GM19324 (cell line): ENCODE data around the gene CDC42SE1.
"Not testable (repeated sequence)": the region's sequence is repeated elsewhere in the genome, so short reads cannot be mapped to it uniquely, and the experiment has no call there.

Experiments used
- ATAC-seq: cut with Tn5 transposase; IDR thresholded peaks from one replicate; pipeline ENCODE4 v1.9.1; 2021; ENCODE audit warnings: mild to moderate bottlenecking, moderate library complexity; ENCODE audit not compliant: unreplicated experiment, low FRiP score

Gene CDC42SE1, protein sequence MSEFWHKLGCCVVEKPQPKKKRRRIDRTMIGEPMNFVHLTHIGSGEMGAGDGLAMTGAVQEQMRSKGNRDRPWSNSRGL

DNA sequence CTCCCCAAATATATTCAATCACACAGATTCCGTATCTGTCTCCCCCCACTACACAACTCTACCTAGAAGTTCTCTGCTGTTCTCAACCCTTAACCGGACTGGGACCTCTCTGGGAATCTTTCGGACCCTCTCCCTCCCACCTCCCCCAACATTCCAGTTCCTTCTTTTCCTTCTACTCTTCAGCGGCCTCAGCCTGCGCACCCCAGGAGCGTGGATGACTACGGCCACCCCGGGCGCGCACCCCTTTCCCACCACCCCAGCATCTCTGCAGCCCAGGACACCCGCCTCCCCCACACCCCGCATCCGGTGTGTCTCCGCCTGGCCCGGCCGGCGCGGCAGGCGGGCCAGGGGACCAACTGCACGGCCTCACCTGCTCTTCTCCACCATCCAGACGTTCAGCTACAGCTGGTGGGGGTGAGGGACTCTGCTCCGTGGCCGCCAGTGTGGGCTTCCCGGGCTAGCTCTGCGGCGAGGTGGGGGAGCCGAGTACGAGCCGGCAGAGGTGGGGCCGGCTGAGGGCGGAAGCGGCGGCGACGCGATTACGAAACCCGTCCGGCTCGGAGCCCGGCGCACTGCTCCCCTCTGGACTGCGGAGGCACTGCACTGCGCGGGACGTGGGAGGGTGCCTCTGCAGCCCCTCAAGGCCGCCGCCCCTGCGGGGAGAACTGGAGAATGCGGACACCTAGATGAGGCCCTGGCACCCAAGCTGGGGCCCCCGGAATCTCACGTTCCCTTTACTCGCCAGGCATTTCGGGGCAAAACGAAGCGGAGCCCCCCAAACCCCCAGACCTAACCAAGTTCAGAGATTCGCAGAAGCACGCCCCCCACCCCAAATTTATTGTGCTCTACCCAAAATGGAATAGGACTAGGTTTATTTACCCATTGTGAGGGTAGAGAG, at the start of gene CDC42SE1:
CDC42SE1 (minus strand) TSS at position 514 of the 898 bp plus-strand sequence. CDS start 3,892 bp downstream, outside the sequence.
- peak; percentile 85 for ATAC-seq

DNA sequence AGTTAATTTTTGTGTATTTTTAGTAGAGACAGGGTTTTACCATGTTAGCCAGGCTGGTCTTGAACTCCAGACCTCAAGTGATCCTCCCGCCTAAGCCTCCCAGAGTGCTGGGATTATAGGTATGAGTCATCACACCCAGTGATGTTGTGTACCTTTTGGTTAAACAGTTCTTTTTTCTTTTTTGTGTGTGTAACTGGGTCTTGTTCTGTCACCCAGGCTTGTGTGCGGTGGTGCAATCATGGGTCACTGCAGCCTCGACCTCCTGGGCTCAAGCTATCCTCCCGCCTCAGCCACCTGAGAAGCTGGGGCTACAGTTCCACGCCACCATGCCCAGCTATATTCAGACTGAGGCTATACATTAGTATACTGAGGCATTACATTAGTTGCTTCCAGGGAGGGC, 48.9 kb upstream of the CDC42SE1 start:
- ATAC-seq = no peak

DNA sequence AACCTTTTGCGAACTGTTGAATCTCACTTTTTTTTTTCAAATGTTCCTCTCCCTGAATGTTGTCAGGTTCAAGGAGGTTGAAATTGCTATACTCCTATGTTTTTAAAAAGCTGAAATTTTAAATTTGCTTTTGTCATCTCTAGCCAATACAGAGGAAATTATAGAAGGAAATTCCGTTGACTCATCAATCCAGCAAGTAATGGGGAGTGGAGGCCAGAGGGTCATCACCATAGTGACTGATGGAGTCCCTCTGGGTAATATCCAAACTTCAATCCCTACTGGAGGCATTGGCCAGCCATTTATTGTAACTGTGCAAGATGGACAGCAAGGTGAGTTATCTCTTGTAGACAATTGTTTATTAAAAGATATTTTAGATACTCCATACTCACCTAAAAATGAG, 47.5 kb upstream of the CDC42SE1 start:
- ATAC-seq = no peak

DNA sequence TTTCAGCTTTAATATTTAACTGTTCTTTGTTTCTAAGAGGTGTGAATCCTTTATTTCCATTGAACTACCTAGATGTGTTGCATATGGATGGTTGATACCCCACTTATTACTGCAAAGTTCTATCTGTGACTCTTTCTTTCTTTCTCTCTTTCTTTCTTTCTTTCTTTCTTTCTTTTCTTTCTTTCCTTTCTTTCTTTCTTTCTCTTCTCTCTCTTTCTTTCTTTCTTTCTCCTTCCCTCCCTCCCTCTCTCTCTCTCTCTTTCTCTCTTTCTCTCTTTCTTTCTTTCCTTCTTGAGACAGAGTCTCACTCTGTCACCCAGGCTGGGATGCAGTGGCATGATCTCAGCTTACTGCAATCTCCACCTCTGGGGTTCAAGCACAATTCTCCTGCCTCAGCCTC, 45.2 kb upstream of the CDC42SE1 start:
- ATAC-seq = no peak

DNA sequence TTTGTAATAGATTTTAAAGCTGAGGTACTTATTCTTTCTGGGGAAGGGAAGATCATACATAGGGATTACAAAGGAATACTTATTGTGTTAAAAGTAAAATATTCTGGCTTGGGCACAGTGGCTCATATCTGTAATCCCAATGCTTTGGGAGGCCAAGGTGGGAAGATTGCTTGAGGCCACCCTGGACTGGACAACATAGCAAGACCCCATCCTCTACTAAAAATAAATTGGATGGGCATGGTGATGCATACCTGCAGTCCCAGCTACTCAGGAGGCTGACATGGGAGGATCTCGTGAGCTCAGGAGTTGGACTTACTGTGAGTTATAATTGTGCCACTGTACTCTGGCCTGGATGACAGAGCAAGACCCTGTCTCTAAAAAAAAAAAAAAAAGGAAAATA, 38.7 kb upstream of the CDC42SE1 start:
- no peak for ATAC-seq

DNA sequence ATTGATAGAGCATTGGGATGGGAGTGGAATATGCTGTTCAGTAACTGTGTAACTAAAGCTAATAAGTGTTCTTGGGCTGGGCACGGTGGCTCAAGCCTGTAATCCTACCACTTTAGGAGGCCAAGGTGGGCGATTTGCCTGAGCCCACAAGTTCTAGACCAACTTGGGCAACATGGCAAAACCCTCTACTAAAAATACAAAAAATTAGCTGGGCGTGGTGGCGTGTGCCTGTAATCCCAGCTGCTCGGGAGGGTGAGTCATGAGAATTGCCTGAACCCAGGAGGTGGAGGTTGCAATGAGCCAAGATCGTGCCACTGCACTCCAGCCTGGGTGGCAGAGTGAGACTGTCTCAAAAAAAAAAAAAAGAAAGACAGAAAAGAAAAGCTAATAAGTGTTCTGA, 38.0 kb upstream of the CDC42SE1 start:
- ATAC-seq = not testable (repeated sequence)

DNA sequence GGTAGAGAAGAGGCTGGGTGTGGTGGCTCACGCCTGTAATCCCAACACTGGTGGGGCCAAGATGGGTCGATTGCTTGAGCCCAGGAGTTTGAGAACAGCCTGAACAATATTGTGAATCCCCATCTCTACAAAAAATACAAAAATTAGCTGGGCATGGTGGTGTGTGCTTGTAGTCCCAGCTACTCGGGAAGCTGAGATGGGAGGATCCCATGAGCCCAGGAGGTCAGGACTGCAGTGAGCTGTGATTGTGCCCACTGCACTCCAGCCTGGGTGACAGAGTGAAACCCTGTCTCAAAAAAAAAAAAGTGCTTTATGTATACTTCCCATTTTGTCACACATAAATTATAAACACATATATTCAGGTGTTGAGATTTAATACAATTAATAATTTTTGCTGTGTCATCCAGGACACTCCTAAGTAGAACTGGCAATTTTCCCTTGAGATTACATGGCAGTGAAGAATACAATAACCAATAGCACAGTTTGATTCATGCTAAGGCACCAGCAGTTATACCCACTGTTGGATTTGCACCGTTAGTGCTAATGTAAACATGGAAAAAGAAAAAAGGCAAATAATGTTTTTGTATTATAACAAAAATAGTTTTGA, 26.6 kb upstream of the CDC42SE1 start:
- ATAC-seq = no peak

DNA sequence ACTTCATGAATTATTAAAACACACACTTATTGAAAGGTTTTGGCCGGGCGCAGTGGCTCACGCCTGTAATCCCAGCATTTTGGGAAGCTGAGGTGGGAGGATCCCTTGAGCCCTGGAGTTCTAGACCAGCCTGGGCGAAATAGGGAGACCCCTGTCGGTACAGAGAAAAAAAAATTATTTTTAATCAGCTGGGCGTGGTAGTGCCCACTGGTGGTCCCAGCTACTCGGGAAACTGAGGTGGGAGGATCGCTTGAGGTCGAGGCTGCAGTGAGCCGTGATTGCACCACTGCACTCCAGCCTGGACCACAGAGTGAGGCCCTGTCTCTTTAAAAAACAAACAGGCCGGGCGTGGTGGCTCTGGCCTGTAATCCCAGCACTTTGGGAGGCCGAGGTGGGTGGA, 12.8 kb upstream of the CDC42SE1 start:
- no peak for ATAC-seq

DNA sequence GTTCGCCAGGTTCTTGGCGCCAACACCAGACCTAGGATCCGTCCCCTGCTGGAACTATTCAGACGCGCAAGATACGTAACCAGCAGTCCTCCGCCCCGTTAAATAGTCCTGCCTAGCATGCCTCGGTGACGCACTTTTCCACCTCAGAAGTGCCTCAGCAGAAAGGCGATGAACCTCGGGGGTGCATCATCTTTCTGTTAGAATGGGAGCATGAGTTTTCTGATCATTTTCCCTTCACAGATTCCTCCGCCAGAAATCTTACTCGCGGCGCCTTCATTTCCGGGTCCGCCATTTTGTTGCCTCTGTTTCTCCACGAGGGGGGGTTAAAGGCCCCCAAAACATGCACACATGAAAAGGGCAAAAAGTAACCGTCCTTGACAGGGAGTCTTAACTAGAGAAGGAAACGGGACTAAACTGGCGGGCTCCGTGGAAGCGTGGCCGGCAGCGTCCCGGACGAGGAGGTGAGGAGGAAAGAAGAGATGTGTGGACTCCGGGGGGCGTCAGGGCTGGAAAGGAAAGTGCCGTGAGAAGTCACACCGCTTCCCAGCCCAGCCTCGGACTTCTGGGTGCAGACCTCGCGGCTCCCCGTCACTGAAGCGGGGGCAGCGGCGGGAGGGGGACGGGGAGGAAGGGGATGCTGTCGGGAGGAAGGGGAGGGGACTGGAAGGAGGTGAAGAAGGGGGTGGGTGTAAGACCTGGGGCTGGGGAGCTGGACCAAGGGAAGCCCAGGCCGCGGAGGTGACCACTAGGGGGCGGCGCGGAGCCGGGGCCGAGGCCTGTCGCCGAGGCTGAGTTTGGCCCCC, 11.3 kb upstream of the CDC42SE1 start, which contains the start of gene GABPB2:
GABPB2 (plus strand) TSS at position 288 of the 803 bp plus-strand sequence. CDS start 17,429 bp downstream, outside the sequence.
- ATAC-seq = peak; percentile 86

DNA sequence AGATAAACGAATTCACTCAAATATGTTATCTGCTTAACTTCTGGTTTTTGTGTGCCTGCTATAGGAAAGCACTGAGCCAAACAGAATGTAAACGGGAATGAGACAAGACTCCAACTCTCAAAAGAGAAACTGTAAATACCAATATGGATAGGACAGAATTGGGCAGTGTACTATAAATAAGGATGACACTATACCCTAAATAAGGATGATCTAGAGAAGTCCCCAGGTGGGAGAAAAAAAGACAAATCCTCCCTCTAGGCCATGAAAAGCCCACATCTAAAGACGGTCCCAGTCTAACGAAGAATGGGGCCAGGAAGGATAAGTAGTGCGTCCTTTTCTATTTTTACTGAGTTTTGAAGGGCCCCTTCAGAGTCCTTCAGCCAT, 9.7 kb upstream of the CDC42SE1 start:
- no peak for ATAC-seq

DNA sequence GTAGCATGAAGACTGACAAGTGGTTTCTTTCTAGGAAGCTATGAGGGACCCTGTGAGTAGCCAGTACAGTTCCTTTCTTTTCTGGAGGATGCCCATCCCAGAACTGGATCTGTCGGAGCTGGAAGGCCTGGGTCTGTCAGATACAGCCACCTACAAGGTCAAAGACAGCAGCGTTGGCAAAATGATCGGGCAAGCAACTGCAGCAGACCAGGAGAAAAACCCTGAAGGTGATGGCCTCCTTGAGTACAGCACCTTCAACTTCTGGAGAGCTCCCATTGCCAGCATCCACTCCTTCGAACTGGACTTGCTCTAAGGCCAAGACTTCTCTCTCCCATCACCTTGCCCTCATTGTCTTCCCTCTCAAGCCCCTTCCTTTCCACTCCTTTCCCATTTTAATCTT, 7.8 kb upstream of the CDC42SE1 start:
- ATAC-seq = no peak

DNA sequence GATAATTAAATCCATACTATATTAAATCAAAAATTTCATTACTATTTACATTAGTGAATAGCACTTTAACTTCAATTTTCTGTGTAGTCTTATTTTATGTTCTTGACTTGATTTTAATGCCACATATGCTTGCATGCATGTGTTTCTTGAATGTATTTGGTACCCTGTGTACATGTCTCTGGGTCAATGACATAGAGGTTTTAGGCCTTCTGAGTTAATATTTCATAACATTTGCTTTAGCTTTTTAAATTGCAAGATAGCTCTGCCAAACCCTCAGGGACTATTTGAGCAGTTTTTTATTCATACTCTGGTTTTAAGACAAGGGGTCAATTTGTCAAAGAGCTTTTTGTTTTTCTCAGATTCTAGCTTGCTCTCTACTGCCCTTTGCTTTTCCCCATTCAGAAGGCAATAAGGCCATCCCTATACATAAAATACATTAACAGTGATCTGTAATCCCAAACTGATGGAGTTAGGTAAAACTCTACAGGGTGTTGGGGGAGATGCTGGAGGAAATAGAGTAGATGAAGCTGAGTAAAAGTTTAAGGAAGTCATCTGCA, 5.7 kb upstream of the CDC42SE1 start:
- no peak for ATAC-seq

DNA sequence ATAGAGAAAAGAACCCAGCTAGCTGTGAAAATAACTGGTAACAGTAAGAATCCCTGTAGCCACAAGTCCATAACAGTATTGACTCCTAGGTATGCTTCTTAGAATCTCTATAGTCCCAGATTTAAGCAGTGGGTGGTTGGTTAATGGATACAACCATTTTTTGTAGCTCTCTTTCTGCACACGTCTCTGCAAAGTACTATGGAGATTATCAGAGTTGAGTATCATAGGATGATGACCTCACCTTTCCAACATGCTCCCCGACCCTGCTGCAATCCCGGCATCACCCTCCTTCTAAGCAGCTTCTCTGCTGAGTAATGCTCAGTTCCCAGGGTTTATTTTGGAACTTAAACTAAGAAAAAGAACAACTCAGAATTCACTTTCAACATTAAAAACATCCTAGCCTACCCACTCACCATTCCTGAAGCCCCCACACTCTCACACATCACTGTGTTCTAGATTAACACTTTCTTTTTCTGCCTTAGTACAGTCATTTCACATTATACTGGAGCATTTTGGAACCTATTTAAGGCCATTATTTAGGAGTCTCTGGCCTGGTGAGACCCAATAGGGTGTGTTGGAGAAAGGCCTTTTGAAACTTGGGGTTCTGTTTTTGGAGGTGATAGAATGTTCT, 3.4 kb upstream of the CDC42SE1 start:
- no peak for ATAC-seq

DNA sequence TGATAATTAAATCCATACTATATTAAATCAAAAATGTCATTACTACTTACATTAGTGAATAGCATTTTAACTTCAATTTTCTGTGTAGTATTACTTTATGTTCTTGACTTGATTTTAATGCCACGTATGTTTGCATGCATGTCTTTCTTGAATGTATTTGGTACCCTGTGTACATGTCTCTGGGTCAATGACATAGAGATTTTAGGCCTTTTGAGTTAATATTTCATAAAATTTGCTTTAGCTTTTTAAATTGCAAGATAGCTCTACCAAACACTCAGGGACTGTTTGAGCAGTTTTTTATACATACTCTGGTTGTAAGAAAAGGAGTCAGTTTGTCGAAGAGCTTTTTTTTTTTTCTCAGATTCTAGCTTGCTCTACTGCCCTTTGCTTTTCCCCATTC, 2.3 kb upstream of the CDC42SE1 start:
- ATAC-seq = no peak

DNA sequence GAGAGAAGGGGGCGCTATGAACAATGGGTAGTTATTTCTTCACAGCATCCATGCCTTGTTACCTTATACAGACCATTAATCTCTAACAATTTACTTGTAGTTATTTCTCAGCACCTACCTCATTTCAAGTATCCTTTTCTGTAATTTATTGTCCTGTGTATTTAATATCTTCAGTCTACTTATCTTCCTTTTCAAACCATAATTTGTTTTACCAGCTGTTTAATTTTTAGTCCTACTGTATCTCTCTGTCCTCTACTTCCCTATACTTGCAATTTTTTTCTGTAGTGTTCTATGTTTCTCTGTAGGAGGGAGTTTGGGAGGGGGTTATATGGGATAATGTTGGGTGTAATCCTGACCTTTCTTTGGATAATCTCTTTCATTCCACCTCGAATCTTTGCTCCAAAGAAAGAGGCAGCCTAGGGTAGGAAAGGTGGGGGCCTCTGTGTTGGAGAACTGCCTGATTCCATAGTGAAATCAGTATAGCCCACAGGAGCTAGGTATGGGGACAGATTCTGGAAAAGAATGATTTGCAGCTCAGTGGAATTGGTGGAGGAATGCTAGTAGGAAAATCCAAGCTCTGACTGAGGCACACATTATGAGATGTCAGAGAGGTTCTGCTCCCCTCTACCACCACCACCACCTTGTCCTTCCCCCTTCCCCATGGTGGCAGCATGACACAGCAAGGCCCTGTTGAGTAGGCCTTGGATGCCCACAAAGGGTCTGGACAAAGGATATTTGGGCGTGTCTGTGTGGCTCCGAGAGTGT, 1.4 kb upstream of the CDC42SE1 start:
- ATAC-seq = no peak

DNA sequence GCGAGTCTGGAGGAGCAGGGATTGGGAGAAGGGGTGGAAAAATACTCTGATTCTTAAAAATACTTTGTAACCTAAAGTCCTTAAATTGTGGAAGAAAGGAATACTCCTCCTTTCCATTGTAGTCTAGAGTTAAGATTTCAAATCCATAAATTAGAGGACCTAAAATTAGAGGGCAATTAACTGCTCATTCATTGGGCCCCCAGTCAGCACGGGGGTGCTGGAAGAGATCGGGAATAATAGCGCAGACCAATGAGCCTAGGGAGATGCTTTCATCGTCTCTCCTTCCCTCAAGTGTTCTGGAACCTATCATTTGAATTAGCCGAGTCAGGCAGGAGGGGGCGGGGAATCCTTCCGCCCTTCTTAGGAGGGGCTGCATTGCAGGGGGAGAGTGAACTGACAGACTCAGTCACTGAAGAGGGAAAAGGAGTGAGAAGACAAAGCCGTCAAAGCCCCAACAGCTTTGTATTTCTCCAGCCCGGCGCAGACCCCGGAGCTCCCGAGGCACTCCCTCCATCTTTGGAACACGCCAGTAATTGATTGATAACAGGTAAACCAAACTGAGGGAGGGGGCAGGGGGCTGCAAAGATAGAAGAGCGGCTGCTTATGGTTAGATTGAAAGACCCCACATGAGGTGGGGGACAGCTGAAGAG, 710 bp upstream of the CDC42SE1 start, which contains the start of gene MLLT11:
MLLT11 (plus strand) TSS at position 391 of the 650 bp plus-strand sequence. CDS start 6,828 bp downstream, outside the sequence.
- ATAC-seq = no peak

DNA sequence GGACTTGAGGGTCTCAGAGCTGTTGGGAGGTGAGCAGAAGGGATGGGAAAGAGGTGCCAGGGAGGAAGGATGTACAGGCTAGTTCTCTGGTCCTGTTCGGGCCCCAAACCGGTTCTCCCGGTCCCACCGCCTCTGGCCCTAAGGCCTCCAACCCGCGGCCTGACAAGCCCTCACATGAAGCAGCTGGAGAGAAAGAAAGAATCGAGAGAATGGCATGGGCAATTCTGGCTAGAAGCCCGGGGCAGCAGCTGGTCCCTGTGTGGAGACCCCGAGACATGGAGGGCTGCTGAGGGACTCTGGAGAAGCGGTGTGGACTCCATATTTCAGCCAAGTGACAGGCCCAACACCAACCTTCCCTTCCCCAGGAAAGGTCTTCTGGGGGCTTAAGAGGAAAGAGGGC, 730 bp downstream of the CDC42SE1 start:
- ATAC-seq = no peak

DNA sequence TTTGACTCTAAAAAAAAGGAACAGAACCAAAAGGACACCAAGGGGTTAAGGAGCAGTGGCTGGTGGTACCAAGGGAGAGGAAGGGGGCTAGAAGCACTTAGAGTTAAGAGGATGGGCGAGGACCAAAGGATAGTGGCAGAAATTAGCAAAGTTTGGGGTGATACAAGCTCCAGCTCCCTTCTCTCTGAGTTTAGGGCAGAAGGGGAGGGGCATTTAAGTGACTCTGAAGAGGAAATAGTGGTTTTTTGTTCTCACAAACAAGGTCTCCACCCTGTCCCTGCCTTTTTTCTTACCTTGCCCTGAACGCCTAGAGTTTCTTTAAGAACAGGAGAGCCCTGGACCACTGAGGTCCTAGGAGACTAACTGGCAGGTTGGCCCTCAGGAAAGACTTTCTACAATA, 3.3 kb downstream of the CDC42SE1 start:
- ATAC-seq = no peak

DNA sequence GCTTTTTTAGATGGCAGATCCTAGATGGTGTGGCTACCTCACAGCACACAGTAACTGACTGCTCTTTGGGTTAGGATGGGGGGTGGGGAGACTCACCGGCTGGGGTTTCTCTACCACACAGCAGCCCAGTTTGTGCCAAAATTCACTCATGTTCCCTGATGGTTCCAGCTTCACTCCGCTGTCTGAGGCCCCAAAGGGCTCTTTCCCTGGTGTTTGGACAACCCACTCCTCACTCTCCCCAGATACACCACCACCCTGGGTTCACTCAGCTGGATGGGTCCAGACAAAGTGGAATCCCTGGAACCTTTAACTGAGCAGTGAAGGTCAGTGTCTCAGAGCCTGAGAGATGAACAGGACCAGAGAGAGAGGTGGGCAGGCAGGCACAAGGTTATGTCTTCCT, 3.8 kb downstream of the CDC42SE1 start:
- ATAC-seq = no peak
